T-helper 2 cell treated with Interferon-gamma antibody and Interleukin-4, amounts not matched to agents 5 μg/mL and 100 μg/mL, for 36 hours (primary cell): Measurements from ENCODE around the gene CCL16.
"Not testable (repeated sequence)": the region's sequence is repeated elsewhere in the genome, so short reads cannot be mapped to it uniquely, and the experiment has no call there.

Source experiments
- DNase-seq: peaks from one replicate; pipeline ENCODE4 v3.0.0; 2021; ENCODE audit warnings: low spot score
- H3K27ac Mint-ChIP-seq: one replicate; pipeline ENCODE4 v1.8.0; 2021; ENCODE audit warnings: mild to moderate bottlenecking, mixed read lengths
- H3K27me3 Mint-ChIP-seq: one replicate; pipeline ENCODE4 v1.8.0; 2021; ENCODE audit warnings: low read depth, mixed read lengths
- H3K36me3 Mint-ChIP-seq: one replicate; pipeline ENCODE4 v1.8.0; 2021; ENCODE audit warnings: low read depth, mixed read lengths
- H3K4me1 Mint-ChIP-seq: one replicate; pipeline ENCODE4 v1.8.0; 2021; ENCODE audit warnings: low read depth, mixed read lengths
- H3K4me3 Mint-ChIP-seq: one replicate; pipeline ENCODE4 v1.8.0; 2022; ENCODE audit warnings: mild to moderate bottlenecking, moderate library complexity, mixed read lengths
- H3K9me3 Mint-ChIP-seq: one replicate; pipeline ENCODE4 v1.8.0; 2021; ENCODE audit warnings: mixed read lengths

The CCL16 gene

GRCh38 chr17:35981246-35981645 lies at the start of gene CCL16:
CCL16 (minus strand) TSS chr17:35981497; CDS start chr17:35981420, 77 bp downstream.
- Mint-ChIP-seq H3K36me3 (no peaks in the 10 kb centered on the region), H3K4me1 (no peaks in the 10 kb centered on the region)

GRCh38 chr17:36030956-36031355 lies 49.7 kb upstream of the CCL16 start:
- DNase-seq: no peak
- Mint-ChIP-seq H3K9me3 (no peaks in the 10 kb centered on the region), H3K27me3 (peaks cover 33% of the 10 kb centered on the region), H3K27ac (no peak overlapping the region), H3K4me3 (no peak overlapping the region), H3K4me1 (no peaks in the 10 kb centered on the region), H3K36me3 (no peaks in the 10 kb centered on the region)

More at GRCh38 chr17:35981246-35981645, at the start of gene CCL16:
- Mint-ChIP-seq H3K27me3 (peaks cover 6% of the 10 kb centered on the region), H3K27ac (no peak within 1 kb of the TSS), H3K9me3 (no peaks in the 10 kb centered on the region), H3K4me3 (no peak within 1 kb of the TSS)
- no peak for DNase-seq

GRCh38 chr17:36027761-36028160 lies 46.5 kb upstream of the CCL16 start:
- Mint-ChIP-seq H3K27ac (no peak overlapping the region), H3K36me3 (no peaks in the 10 kb centered on the region), H3K4me1 (no peaks in the 10 kb centered on the region), H3K27me3 (peaks cover 27% of the 10 kb centered on the region), H3K9me3 (no peaks in the 10 kb centered on the region), H3K4me3 (no peak overlapping the region)
- DNase-seq: no peak

- no peak for DNase-seq
- H3K9me3 Mint-ChIP-seq: no peaks in the 10 kb centered on the region
- H3K4me3 Mint-ChIP-seq: no peak overlapping the region
- H3K27ac Mint-ChIP-seq: no peak overlapping the region
- H3K36me3 Mint-ChIP-seq: no peaks in the 10 kb centered on the region
- no peaks in the 10 kb centered on the region for H3K4me1 Mint-ChIP-seq
- H3K27me3 Mint-ChIP-seq: peaks cover 36% of the 10 kb centered on the region
These were observed 43.0 kb upstream of the CCL16 start for GRCh38 chr17:36024106-36024869.

- Mint-ChIP-seq H3K27me3 (peaks cover 44% of the 10 kb centered on the region), H3K4me1 (no peaks in the 10 kb centered on the region), H3K36me3 (no peaks in the 10 kb centered on the region), H3K27ac (no peak overlapping the region), H3K4me3 (no peak overlapping the region), H3K9me3 (no peaks in the 10 kb centered on the region)
- DNase-seq: no peak
These were observed 38.1 kb upstream of the CCL16 start for GRCh38 chr17:36019423-36019822.

- Mint-ChIP-seq H3K36me3 (no peaks in the 10 kb centered on the region), H3K4me3 (no peak within 1 kb of the TSS), H3K9me3 (no peaks in the 10 kb centered on the region), H3K4me1 (no peaks in the 10 kb centered on the region), H3K27me3 (peaks cover 45% of the 10 kb centered on the region), H3K27ac (no peak within 1 kb of the TSS)
- no peak for DNase-seq
These were observed 36.5 kb upstream of the CCL16 start, which contains the start of gene CCL23 for GRCh38 chr17:36017799-36018198. CCL23 (minus strand) TSS chr17:36017972; CDS start chr17:36017897, 75 bp downstream.

GRCh38 chr17:36016555-36016954 lies 35.3 kb upstream of the CCL16 start:
- no peak for DNase-seq
- no peaks in the 10 kb centered on the region for H3K36me3 Mint-ChIP-seq
- no peak overlapping the region for H3K27ac Mint-ChIP-seq
- H3K4me3 Mint-ChIP-seq: no peak overlapping the region
- peaks cover 40% of the 10 kb centered on the region for H3K27me3 Mint-ChIP-seq
- no peaks in the 10 kb centered on the region for H3K4me1 Mint-ChIP-seq
- H3K9me3 Mint-ChIP-seq: no peaks in the 10 kb centered on the region

GRCh38 chr17:36015895-36016294 lies 34.6 kb upstream of the CCL16 start:
- H3K27me3 Mint-ChIP-seq: peaks cover 34% of the 10 kb centered on the region
- H3K36me3 Mint-ChIP-seq, H3K4me1 Mint-ChIP-seq, H3K4me3 Mint-ChIP-seq, H3K27ac Mint-ChIP-seq, H3K9me3 Mint-ChIP-seq, DNase-seq: not testable (repeated sequence)

GRCh38 chr17:36014946-36015345 lies 33.6 kb upstream of the CCL16 start:
- H3K36me3 Mint-ChIP-seq: no peaks in the 10 kb centered on the region
- no peak overlapping the region for H3K4me3 Mint-ChIP-seq
- no peaks in the 10 kb centered on the region for H3K4me1 Mint-ChIP-seq
- H3K9me3 Mint-ChIP-seq: no peaks in the 10 kb centered on the region
- peaks cover 30% of the 10 kb centered on the region for H3K27me3 Mint-ChIP-seq
- DNase-seq: no peak
- H3K27ac Mint-ChIP-seq: no peak overlapping the region

- peaks cover 13% of the 10 kb centered on the region for H3K27me3 Mint-ChIP-seq
- H3K27ac Mint-ChIP-seq: no peak overlapping the region
- H3K9me3 Mint-ChIP-seq: peaks cover 4% of the 10 kb centered on the region
- DNase-seq: no peak
- H3K4me1 Mint-ChIP-seq: no peaks in the 10 kb centered on the region
- no peaks in the 10 kb centered on the region for H3K36me3 Mint-ChIP-seq
- no peak overlapping the region for H3K4me3 Mint-ChIP-seq
These were observed 29.9 kb upstream of the CCL16 start for GRCh38 chr17:36011201-36011600.

- Mint-ChIP-seq H3K4me1 (peaks cover 3% of the 10 kb centered on the region), H3K4me3 (no peak overlapping the region), H3K27ac (no peak overlapping the region), H3K27me3 (peaks cover 15% of the 10 kb centered on the region), H3K9me3 (peaks cover 4% of the 10 kb centered on the region), H3K36me3 (no peaks in the 10 kb centered on the region)
- DNase-seq: no peak
These were observed 27.8 kb upstream of the CCL16 start for GRCh38 chr17:36008998-36009665.

- DNase-seq: no peak
These were observed 23.4 kb upstream of the CCL16 start for GRCh38 chr17:36004594-36005108.

GRCh38 chr17:36002631-36003030 lies 21.3 kb upstream of the CCL16 start:
- H3K4me1 Mint-ChIP-seq: peaks cover 3% of the 10 kb centered on the region
- no peak overlapping the region for H3K27ac Mint-ChIP-seq
- no peaks in the 10 kb centered on the region for H3K9me3 Mint-ChIP-seq
- no peak overlapping the region for H3K4me3 Mint-ChIP-seq
- no peaks in the 10 kb centered on the region for H3K36me3 Mint-ChIP-seq
- no peak for DNase-seq
- H3K27me3 Mint-ChIP-seq: peaks cover 3% of the 10 kb centered on the region

More at GRCh38 chr17:36004594-36005108, 23.4 kb upstream of the CCL16 start:
- peaks cover 3% of the 10 kb centered on the region for H3K4me1 Mint-ChIP-seq
- H3K9me3 Mint-ChIP-seq: peaks cover 4% of the 10 kb centered on the region
- H3K36me3 Mint-ChIP-seq: no peaks in the 10 kb centered on the region
- peaks cover 3% of the 10 kb centered on the region for H3K27me3 Mint-ChIP-seq
- no peak overlapping the region for H3K27ac Mint-ChIP-seq
- H3K4me3 Mint-ChIP-seq: no peak overlapping the region

GRCh38 chr17:36001862-36002603 lies 20.7 kb upstream of the CCL16 start:
- Mint-ChIP-seq H3K4me3 (no peak overlapping the region), H3K27me3 (peaks cover 3% of the 10 kb centered on the region), H3K9me3 (no peaks in the 10 kb centered on the region), H3K4me1 (peaks cover 3% of the 10 kb centered on the region), H3K27ac (no peak overlapping the region), H3K36me3 (no peaks in the 10 kb centered on the region)
- no peak for DNase-seq
